ENCODE results near the gene MAPKAPK2.

- TF ChIP-seq, protein P1, sequence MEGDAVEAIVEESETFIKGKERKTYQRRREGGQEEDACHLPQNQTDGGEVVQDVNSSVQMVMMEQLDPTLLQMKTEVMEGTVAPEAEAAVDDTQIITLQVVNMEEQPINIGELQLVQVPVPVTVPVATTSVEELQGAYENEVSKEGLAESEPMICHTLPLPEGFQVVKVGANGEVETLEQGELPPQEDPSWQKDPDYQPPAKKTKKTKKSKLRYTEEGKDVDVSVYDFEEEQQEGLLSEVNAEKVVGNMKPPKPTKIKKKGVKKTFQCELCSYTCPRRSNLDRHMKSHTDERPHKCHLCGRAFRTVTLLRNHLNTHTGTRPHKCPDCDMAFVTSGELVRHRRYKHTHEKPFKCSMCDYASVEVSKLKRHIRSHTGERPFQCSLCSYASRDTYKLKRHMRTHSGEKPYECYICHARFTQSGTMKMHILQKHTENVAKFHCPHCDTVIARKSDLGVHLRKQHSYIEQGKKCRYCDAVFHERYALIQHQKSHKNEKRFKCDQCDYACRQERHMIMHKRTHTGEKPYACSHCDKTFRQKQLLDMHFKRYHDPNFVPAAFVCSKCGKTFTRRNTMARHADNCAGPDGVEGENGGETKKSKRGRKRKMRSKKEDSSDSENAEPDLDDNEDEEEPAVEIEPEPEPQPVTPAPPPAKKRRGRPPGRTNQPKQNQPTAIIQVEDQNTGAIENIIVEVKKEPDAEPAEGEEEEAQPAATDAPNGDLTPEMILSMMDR (IDR thresholded peaks at IDR 0.05): no peak
- TF ChIP-seq POLR2A (IDR thresholded peaks at IDR 0.05): no peak
Measured at GRCh38 chr1:206760590-206760989, 75.9 kb downstream of the MAPKAPK2 start.

All from adrenal gland (tissue), 5 donors.